Stimulated activated CD8-positive, alpha-beta memory T cell treated with anti-CD3 and anti-CD28 coated beads, Interleukin-4, amount 100 ng/mL, for 24 hours (primary cell): ENCODE measurements around the gene HDAC5.
"Not testable (repeated sequence)": the region's sequence is repeated elsewhere in the genome, so short reads cannot be mapped to it uniquely, and the experiment has no call there.

ENCODE experiments used
- DNase-seq: peaks from one replicate; pipeline ENCODE4 v3.0.0-alpha.2; 2020; ENCODE audit warnings: low read depth

HDAC5 gene

GRCh38 chr17:44133918-44134476 lies 10.6 kb upstream of the HDAC5 start:
- DNase-seq: no peak

DNA sequence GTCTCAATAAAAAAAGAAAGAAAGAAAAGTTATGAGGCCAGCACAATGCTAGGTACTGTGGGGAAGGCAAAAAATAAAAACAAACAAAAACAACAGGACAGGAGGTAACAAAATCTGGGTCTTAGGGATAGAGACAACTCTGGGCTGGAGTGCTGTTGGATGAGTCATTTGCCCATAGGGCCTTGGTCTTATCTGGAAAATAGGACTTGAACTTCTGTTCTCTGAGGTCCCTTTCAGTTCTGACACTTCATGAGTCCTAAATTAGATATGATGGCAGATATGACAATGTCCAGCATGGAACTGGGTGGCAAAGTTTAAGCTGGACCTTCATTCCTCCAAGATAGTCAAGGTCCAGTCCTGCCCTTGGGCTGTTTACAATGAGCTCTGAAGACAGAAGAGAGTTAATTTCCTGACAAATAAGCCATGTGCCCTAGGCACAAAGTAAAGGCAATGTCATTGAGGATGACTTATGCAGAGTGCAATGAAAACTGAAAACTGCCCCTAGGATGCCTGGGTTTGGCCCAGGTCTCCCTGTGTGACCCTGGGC lies 8.9 kb upstream of the HDAC5 start:
- DNase-seq: no peak

- DNase-seq: not testable (repeated sequence)
These were observed 7.9 kb upstream of the HDAC5 start for GRCh38 chr17:44131372-44131771.

DNA sequence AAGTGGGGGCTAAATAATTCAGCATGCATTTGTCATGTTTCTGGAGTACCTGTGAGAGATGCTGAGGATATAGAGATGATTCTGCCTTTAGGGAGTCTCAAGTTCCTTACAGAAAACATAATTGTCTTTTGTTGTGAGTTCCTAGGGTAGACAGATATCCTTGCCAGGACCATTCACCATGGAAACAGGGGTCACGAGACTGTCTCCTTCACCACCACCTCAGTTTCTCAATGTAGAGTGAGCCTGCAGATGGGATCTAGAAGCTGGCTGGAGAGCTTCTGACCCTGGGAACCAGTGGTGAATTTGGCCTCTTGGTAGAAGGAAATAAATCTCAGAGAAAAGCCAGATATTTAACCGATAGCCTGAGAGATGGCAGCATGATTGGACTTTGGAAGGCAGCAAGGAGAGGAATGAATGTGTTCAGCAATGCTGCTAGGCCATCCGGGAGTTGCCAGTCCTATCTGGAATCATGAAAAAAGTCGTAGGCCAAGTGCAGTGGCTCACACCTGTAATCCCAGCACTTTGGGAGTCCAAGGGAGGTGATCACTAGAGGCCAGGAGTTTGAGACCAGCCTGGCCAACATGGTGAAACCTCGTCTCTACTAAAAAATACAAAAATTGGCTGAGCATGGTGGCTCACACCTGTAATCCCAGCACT lies 7.4 kb upstream of the HDAC5 start:
- no peak for DNase-seq

- no peak for DNase-seq
These were observed 4.9 kb upstream of the HDAC5 start for GRCh38 chr17:44128383-44128782.

DNA sequence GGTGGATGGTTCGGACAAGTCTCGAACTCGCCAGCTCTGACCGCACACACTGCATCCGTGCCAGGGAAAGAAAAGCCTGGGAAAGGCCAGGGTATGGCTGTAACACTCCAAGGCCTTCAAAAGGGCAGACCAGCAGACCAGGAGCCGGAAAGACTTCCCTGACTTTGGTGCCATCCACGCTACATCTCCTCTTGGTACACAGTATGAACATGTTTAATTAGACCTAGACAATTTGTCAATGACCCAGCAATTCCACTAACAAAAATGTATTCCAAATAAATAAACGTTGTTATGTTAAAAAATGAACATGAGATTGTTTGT lies 637 bp upstream of the HDAC5 start:
- no peak for DNase-seq

DNA sequence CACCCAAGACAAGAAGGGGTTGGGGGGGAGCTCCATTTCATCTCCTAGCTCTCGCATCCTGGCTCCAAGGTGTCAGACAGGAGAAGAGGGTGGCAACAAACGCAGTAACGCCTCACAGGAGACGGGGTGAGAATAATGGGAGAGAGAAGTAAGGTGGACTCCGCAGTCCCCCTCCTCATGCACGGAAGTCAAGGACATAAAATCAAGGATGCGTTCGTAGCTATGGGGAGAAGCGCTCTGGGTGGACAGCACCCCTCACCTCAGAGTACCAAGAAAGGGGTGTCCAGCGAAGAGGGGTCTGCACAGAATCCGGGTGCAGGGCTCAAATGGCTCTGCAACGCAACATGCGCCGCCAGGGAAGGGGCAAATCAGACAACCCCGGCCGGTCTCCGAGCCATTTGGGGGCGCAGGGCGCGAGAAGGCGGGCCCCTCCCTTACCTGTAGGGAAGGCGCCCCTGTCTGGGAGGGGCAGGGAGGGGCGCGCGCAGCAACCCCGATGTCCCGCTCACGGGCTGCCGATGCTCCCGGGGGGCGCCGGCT lies 555 bp downstream of the HDAC5 start:
- DNase-seq: no peak

- DNase-seq: no peak
These were observed 1.2 kb downstream of the HDAC5 start for GRCh38 chr17:44121997-44122815.

GRCh38 chr17:44120851-44121605 lies 2.4 kb downstream of the HDAC5 start:
- no peak for DNase-seq

- not testable (repeated sequence) for DNase-seq
These were observed 3.2 kb downstream of the HDAC5 start for GRCh38 chr17:44120281-44120680.

DNA sequence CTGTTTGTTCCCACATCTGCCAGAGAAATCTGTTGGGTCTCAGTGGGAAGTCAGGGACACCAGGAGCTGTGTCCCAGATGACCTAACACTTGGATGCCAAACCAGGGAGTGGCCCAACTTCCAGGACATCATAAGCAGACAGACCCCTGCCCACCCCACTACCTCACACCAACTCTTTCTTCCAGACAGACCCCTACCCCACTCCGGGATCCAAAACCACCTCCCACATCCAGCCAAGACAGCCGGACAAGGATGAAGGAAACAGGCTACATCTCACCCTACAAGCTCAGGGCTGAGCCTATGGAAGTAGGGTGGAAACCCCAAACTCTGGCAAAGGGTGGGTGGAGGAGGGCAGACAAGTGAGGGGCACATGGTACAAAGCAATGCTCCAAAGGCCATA lies 3.6 kb downstream of the HDAC5 start:
- DNase-seq: no peak

GRCh38 chr17:44119062-44119461 lies 4.4 kb downstream of the HDAC5 start:
- no peak for DNase-seq

DNA sequence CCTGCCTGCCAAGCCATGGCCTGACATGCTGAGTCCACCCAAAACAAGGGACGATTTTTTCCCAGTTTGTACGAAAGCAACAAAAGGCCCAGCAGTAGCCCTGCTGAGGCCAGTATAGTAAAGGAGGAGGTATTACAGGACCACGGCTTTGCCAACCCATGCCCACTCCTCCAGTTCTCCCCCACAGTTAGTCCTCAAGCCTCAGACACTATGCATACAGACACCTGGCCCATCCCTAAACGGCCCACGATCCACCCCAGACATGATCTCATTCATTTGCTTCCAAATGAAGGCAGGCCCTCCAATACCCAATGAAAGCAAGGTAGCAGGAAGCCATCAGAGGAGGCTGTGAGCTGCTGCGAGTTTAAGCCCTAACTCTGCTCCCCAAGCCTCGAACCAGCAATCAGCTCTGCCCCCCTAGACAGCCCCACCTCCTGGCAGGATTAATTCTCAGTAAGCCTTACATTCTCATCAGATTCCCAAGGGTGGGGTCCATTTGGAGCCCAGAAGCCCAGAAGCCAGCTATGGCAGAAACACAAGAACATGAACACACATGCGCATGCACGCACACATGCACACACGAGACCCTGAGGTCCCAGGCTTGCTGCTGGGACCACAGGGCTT lies 4.9 kb downstream of the HDAC5 start:
- DNase-seq: no peak

- DNase-seq: no peak
These were observed 6.1 kb downstream of the HDAC5 start for GRCh38 chr17:44117351-44117750.

DNA sequence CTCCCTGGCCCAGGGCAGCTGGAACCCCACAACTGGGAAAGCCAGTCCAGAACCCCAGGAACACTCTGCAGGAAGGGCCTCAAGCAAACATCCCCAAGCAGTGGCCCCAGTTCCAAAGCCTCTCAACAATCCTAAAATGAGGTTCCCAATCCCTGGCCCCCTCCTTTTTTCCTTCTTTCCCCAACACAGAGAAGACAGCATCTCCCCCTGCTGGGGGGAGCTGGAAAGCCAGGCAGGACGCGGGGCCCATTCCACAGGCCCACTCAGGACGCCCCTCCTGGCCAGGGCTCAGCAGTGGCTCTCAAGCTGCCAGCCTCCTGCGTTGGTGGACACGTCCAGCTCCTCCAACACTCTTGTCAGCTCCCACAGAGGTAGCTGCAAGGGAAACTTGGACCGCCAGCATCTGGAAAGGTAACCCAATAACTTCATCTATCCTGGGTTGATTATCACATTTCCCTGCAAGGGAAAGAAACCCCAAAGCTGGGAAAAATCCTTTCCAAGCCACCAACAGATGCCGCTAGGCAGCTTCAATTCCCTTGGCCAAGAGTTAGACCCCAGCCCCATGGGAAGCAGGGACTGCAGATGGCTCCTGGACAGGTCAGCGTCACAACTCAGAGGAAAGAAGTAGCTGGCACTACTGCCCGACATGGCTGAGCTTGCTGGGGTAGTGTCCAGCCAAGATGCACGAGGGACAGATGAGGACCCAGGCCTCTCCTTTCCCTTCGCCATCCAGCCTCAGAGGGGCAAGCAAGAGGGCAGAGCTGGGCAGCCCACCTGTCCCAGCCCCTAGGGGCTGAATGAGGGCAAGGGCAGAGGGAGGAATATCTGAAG lies 7.6 kb downstream of the HDAC5 start:
- no peak for DNase-seq

GRCh38 chr17:44113868-44114840 lies 9.3 kb downstream of the HDAC5 start:
- DNase-seq: no peak

- DNase-seq: no peak
These were observed 10.1 kb downstream of the HDAC5 start for GRCh38 chr17:44113382-44113781.

DNA sequence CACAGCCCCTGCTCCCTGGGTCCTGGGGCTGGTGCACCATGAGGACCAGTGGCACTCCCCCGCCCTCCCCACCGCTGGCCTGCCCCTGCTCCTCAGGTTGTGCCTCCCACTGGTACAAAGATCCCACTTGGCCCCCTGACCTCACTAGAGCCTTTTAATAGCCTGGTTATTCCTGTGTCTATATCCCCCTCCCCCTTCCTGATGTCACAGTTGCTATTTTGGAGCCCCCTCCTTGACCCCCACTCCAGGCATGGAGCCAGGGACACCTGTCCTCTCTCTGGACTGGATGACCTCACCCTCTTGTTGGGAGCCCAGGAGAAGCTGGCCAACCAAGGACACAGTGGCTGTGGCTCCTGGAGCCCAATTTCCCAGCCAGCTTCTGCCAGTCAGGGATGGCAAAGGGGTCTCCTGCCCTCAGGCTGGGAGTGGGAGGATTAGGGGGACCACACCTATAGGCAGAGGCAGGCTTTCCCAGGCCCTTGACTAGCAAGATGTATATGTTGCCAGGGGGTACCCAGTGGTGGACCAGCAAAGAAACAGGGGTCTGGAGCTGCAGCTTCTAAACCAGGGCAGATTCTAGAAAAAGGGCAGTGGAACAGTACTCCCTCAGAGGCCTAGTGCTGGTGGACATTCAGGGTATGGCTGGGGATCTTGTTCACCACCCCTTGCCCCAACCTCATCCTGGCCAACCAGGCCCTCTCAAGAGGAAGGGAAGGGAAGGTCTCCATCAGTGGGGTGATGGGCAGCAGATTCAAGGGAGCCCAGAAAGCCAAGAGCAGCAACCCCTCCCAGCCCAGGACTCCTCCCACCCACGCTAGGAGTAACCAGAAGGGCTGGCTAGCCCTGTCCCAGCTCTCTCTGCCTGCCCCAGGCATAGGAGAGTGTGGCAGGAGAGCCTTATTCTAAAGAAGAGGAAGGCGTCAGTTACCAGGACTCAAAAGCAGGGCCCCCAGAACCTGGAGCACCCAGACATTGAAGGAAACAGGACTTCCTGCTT lies 10.9 kb downstream of the HDAC5 start:
- DNase-seq: no peak
